NCI-H446 (cell line): Measurements from ENCODE around the gene UBR1.
"Not testable (repeated sequence)": the region's sequence is repeated elsewhere in the genome, so short reads cannot be mapped to it uniquely, and the experiment has no call there.

ENCODE experiments used
- DNase-seq, 2 experiments: peaks; one replicate each; lab custom pipeline; 2025; lab: John Stamatoyannopoulos, UW

UBR1 gene

DNA sequence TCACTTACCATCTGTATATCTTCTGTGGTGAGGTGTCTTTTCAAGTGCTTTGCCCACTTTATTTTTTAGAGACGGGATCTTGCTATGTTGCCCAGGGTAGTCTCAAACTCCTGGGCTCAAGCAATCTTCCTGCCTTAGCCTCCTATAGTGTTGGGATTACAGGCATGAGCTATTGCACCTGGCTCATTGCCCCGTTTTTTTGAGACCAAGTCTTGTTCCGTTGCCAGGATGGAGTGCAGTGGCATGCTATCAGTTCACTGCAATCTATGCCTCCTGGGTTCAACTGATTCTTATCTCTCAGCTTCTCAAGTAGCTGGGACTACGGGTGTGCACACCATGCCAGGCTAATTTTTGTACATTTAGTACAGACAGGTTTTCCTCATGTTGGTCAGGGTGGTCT lies 132.7 kb downstream of the UBR1 start:
- DNase-seq: no peak

DNA sequence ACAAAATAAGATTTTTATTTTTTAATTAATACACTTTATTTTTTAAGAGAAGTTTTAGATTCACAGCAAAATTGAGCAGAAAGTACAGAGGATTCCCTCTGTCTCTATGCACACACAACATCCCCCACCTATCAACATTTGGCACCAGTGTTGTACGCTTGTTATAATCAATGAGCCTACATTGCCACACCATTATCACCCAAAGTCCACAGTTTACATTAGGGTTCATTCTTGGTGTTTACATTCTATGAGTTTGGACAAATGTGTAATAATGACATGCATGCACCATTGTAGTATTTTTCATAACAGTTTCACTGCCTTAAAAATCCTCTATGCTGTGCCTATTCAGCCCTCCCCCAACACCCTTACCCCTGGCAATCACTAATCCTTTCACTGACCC lies 134.0 kb downstream of the UBR1 start:
- DNase-seq: no peak

DNA sequence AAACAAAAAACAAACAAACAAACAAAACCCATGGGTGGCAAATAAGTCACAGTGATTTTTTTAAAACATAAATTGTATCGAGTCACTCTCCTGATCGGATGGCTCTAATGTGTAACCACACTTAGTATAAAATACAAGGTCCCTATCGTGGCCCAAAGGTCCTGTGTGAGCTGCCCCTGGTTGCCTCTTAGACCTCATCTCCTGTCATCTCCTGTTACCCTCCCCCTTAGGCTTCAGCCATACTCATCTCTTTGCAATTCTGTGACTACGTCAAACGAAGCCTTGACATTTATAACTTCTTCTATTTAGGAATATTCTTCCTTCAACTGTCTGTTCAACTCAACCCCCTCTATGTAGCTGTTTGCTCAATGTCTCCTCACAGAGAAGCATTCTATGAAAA lies 141.4 kb downstream of the UBR1 start:
- no peak for DNase-seq

DNA sequence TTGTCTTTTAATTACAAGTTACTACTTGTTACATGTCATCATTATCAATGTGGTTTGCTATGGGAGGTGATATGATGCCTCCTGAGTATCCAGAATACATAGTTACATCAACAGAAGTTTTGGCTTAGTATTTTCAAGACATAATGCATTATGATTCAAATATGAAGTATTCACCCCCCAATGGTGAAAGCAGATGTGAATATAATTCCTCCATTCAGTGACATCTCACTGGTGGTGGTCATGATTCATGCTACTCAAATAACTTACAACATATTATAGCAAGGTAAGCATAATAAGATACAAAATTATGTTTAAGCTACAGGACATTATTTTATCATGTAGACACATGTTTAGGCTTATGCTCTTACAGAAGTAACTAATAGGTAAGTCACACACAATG lies 150.3 kb downstream of the UBR1 start:
- DNase-seq: no peak

DNA sequence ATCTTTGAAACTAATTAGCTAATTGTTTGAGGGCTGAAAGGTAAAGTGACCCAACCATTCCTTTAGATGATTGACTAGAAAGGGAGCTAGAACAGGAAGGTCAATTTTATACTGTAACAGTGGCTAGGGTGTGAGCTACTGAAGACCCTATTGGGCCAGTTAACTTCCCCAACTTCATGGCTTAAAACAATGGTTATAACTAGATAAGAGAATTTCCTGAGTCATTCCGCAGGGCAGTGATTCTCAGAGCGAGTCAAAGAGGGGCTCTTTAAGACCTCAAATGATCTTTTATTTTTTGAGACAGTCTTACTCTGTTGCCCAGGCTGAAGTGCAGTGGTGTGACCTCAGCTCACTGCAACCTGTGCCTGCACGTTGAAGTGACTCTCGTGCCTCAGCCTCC lies 151.5 kb downstream of the UBR1 start:
- no peak for DNase-seq

DNA sequence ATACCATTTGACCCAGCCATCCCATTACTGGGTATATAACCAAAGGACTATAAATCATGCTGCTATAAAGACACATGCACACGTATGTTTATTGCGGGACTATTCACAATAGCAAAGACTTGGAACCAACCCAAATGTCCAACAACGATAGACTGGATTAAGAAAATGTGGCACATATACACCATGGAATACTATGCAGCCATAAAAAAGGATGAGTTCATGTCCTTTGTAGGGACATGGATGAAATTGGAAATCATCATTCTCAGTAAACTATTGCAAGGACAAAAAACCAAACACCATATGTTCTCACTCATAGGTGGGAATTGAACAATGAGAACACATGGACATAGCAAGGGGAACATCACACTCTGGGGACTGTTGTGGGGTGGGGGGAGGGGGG lies 156.9 kb downstream of the UBR1 start:
- DNase-seq: not testable (repeated sequence)

DNA sequence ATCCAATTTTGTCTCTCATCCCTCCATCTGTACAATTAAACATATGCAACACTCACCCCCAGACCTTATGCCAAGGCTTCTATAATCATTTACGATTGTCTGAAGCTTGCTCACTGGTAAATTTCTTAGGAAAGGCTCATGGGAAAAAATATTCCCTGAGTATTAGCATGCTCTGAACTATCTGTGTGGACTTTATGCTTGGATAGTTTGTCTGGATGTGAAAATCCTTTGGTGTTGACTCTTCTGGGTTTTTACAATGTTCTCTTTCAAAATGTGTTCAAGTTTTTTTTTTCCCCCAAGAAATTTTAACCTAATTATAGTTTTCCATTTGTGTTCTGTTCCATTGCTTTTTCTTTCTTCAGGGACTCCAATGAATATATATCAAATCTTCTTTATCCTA lies 165.3 kb downstream of the UBR1 start:
- no peak for DNase-seq

DNA sequence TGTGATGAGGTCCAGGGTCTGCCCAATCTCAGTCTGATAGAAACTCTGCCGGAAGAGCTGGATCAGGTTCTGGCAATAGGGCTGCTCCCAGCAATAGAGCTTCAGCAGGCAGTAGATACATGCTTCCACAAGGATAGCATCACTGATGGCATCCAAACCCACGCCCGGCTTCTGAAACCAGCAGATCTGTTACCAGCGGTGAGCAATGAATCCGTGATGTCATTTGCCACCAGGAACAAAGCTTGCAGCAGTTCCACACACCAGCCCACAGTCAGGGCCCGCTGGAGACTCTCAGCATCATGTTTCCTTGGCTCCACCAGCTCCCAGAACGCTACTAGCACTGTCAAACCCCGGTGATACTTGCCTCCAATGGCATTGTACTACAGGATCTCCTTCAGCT lies 166.0 kb downstream of the UBR1 start:
- no peak for DNase-seq

DNA sequence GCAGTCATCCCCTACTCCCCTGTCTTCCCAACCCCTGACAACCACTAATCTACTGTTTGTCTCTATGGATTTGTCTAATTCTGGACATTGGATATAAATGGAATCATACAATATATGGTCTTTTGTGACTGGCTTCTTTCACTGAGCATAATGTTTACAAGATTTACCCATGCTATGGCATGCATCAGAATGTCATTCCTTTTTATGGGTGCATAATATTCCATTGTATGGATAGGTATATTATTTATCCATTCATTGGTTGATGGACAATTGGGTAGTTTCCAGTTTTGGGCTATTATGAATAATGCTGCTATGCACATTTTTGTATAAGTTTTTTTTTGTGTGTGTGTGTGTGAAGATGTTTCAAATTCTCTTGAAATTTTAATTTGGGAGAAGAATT lies 168.7 kb downstream of the UBR1 start:
- no peak for DNase-seq

DNA sequence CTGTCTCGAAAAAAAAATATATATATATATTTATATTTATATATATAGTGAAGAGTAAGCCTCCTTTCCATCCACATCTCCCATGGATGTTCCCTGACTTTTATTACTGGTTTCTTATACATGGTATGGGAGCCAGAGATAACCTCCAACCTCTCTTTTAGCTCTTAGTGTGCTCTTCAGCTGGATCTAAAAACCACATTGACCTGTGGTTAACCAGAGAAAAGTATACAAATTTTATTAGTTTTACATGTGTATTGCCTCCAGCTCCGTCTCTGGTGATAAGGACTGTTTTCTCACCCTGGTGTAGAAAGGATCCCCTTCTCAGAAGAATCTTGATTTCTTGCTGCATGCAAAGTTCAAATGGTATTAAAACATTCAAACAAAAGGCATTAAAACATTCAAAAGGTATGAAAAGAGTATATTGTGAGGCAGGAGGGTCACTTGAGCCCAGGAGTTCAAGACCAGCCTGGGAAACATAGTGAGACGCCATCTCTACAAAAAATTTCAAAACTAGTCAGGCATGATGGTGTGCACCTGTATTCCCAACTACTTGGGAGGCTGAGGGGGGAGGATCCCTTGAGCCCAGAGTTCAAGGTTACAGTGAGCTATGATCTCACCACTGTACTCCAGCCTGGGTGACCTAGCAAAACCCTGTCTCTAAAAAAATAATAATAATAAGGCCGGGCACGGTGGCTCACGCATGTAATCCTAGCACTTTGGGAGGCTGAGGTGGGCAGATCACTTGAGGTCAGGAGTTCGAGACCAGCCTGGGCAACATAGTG lies 171.8 kb downstream of the UBR1 start:
- DNase-seq: no peak

DNA sequence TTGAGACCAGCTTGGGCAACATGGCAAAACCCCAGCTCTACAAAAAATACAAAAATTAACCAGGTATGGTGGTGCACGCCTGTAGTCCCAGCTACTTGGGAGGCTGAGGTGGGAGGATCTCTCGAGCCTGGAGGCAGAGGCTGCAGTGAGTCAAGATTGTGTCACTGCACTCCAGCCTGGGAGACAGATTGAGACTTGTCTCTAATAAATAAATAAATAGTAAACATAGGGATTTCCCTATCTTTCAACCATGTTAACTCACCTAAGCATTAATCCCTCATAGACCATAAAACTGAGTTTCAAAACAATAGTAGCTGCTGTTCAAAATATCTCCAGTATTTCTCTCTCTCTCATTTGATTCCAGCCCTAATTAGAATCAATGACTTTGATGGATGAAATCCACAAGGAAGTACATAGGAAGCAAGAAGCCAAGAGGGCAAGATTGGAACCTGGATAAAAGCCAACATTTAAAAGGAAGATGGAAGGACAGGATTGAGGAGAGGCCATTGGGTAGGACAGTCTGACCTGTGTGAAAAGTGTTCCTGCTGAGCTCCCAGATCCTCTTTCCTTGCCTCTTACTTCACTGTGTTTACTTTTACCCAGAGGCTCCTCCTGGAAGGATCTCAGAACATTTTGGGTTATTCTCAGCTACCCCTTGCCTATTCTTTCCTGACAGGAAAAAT lies 172.9 kb downstream of the UBR1 start:
- DNase-seq: no peak

DNA sequence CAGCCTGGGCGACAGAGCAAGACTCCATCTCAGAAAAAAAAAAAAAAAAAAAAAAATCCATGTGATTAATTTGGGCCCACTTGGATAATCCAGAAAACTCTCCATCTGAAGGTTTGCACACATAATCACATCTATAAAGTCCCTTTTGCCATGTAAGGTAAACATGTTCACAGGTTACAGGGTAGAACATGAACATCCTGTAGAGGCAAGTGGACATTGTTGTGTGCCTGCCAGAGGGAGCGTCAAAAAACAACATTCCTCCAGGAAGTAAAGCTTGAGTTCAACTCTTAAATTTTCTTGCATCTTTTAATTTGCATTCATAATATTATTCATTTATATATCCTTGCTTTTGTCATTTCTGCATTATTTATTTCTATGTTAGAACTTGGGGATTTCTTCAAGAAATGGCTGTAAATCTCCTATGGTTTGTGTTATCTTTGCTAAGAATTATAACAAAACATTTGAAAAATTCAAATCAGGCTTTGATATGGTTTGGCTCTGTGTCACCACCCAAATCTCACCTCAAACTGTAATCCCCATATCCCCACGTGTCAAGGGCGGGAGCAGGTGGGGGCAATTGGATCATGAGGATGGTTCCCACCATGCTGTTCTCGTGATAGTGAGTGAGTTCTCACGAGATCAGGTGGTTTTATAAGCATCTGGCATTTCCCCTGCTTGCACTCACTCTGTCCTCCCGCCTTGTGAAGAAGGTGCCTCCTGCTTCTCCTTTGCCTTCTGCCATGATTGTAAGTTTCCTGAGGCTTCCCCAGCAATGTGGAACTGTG lies 173.9 kb downstream of the UBR1 start:
- DNase-seq: no peak

DNA sequence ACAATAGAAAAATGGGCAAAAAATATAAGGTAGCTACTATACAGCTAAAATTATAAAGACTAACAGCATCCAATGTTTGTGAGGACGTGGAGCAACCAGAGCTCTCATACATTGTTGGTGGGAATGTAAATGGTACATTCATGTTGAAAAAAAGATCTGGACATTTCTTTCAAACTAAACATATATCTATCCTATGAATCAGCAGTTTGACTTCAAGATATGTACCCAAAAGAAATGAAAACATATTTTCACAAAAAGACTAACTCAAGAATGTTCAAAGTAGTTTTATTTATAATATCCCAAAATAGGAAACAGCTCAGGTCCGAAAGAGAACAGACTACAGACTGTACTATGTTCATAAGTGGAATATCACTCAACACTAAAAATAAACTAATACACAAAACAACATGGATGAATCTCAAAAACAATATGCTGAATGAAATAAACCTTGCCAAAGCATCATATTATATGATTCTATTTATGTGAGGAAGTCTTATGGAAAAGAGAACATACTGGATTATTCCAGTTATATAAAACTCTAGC lies 176.5 kb downstream of the UBR1 start:
- DNase-seq: no peak

DNA sequence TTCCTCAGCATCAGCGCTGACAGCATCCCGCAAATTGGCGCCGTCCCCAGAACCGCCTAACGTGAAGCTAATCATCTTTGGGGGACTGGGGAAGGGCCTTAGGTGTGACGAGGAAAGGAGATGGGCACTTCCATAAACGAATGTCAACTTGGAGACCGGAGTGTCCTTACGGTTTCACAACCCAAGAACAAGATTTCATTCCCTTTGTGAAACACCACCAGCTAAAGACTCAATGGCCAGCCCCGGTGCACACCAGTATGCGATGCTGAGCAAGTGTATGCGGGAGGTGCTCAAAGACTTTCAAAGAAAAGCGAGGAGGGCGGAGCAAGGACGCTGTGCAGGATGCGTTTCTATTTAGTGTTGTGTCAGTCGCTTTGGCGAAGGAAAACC lies 184.5 kb downstream of the UBR1 start:
- DNase-seq: no peak

DNA sequence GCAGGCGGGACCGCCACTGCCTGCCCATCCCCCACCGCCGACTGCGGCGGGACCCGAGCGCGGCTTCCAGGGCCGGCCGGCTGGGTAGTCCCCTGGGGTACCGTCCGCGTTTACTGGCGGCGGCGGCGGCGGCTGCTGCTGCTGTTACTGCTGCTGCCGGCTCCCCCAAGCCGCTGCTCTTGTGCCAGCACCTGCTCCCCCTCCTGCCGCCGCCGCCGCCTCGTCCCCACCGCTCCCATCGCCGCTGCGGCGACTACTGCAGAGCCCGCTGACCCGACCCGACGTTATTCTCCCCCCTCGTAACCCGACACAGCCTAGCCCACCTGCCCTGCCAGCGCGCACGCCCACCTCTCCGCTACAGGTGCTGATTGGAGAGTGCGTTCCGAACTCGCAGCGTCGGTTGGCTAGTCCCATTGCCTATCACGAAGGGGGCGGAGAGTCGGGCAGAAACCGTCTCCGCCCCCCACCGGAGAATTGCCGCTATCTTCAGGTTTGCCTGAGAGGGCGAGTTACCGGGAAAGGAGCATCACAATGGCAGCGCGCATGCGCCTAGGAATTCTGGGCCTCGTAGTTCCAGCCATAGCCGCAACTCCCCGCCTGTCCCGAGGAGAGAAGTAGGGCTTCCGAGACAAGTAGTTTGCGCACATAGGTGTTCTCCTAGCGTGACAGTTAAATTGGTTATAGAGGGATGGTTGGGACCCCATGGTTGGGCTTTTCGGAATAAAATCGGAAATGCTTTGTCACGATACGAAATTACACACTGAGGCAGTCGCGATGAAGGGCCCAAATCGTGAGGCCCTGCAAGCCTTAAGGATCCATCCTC lies 185.1 kb downstream of the UBR1 start, which contains the start of gene TTBK2:
TSS of gene TTBK2 (minus strand) at position 260 of the 823 bp plus-strand sequence. CDS start 42,161 bp downstream, outside the sequence.
- peak; percentile 84 to 98 for DNase-seq

DNA sequence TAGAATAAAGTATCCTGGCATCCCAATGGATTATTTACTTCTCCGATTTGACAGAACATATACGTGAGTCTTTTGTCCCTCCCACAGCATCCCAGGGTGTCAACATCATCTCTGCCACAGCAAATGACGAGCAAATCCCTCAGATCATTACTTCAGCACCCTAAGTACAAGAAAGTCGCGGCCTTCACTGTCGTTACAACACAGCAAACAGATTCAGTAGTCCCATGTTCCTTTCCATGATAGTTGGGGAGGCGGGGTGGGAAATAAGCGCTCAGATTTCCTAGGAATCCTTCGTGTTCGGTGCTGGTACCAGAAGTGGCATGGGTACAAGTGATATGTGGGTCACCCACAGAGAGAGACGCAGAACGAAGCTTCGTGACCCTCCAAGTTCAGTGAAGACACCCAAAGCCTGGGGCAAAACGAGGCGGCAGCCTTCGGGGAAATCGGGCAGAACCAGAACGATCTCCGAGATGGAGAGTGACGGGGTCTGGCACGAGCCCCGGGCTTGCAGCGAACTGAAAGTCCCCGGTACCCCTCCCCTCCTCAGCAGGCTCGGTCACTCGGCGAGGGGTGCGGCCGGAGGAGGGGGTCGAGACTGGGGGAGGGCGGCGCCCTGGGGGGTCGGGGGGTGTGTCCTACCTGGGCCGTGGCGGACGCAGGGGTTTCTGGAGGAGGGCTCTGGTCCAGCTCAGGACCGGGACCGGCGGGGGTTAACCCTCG lies 185.9 kb downstream of the UBR1 start:
- DNase-seq: peak in 1 of 2 experiments; percentile 34

DNA sequence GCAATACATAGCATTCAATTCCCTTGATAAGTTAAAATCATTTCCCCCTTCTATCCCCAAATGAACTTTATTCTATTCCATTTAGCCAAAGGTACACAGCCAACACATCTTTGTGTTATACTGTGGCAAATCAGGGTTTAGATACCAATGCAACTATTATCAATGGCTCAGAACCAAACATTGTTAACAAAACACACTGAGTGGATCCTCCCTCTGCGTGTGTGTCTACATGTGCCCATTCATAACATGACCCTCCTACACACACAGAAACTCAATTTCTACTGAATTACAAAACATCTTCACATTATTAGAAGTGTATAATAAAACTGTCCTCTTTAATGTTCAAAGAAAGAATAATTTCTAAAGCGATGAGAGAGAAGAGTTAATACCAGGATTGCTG lies 186.5 kb downstream of the UBR1 start:
- no peak for DNase-seq

DNA sequence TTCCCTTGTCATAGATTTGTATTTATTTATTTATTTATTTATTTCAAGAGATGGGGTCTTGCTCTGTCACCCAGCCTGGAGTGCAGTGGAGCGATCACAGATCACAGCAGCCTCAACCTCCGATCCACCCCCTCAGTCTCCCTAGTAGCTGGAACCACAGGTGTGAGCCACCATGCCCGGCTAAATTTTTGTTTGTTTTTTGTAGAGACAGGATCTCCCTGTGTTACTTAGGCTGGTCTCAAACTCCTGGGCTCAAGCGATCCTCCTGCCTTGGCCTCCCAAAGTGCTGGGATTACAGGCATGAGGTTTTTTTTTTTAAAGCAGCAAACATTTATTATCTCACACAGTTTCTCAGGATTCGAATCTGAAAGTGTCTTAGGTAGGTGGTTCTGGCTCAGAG lies 187.8 kb downstream of the UBR1 start:
- DNase-seq: no peak

DNA sequence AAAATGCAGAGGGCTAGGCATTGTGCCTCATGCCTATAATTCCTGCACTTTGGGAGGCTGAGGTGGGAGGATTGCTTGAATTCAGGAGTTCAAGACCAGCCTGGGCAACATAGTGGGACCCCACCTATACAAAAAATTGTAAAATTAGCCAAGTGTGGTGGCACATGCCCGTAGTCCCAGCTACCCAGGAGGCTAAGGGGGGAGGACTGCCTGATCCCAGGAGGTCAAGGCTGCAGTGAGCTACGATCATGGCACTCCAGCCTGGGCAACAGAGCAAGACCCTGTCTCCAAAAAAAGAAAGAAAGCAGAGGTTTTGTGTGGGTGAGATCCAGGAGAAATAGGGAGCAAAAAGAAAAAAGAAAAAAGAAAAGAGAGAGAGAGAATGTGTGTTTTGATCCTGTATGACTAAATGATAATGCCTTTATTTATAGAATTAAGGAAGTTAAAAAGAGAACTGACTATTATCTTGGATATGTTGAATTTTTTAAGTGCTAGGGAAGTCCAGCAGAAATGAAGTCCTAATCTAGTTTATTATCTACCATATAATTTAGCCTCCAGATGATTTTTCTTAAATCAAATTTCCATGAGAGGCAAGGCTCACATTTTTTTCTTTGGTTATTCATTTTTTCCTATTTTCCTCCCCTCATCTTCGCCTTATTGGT lies 190.1 kb downstream of the UBR1 start:
- no peak for DNase-seq

DNA sequence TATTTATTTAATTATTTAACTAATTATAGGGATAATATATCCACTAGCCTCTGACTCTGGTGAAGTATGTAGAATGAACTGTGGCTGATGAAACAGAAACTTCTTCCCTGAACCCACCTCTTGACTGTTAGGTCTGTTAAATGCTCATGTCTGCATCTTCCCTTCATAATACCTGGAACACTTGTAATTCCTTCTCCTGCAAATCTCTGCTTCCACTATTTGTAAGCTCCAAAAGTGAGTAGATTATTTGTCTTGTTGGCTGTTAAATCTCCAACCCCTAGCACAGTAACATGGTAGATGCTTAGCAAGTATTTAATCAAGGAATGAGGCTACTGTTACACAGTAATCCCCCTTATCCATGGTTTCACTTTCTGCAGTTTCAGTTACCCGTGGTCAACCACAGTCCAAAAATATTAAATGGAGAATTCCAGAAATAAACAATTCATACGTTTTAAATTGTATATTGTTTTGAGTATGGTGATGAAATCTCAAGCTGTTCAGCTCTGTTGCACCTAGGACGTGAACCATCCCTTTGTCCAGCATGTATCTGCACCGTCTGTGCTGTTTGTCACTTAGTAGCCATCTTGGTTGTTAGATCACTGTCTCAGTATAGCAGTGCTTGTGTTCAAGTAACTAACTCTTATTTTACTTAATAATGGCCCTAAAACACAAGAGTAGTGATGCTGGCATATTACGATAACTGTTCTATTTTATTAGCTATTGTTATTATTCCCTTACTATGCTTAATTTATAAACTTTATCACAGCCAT lies 190.9 kb downstream of the UBR1 start:
- no peak for DNase-seq
